ENCODE results near the gene RAVER2.
"Not testable (repeated sequence)": the region's sequence is repeated elsewhere in the genome, so short reads cannot be mapped to it uniquely, and the experiment has no call there.

Gene RAVER2

GRCh38 chr1:64748706-64749105 lies 3.8 kb downstream of the RAVER2 start:
- DNase-seq (ENCODE audit: low spot score): no peak

GRCh38 chr1:64750092-64750491 lies 5.2 kb downstream of the RAVER2 start:
- DNase-seq (ENCODE audit: low spot score): no peak

GRCh38 chr1:64750875-64751274 lies 6.0 kb downstream of the RAVER2 start:
- no peak for DNase-seq (ENCODE audit: low spot score)

- no peak for DNase-seq (ENCODE audit: low spot score)
These were observed 9.3 kb downstream of the RAVER2 start for GRCh38 chr1:64754173-64754572.

GRCh38 chr1:64755361-64755760 lies 10.5 kb downstream of the RAVER2 start:
- DNase-seq (ENCODE audit: low spot score): no peak

GRCh38 chr1:64756770-64757169 lies 11.9 kb downstream of the RAVER2 start:
- DNase-seq (ENCODE audit: low spot score): no peak

GRCh38 chr1:64757213-64757612 lies 12.3 kb downstream of the RAVER2 start:
- DNase-seq (ENCODE audit: low spot score): no peak

- no peak for DNase-seq (ENCODE audit: low spot score)
These were observed 13.4 kb downstream of the RAVER2 start for GRCh38 chr1:64758233-64758632.

- no peak for DNase-seq (ENCODE audit: low spot score)
These were observed 15.1 kb downstream of the RAVER2 start for GRCh38 chr1:64759968-64760367.

- DNase-seq (ENCODE audit: low spot score): no peak
These were observed 20.1 kb downstream of the RAVER2 start for GRCh38 chr1:64765012-64765411.

GRCh38 chr1:64765826-64766225 lies 21.0 kb downstream of the RAVER2 start:
- DNase-seq (ENCODE audit: low spot score): no peak

GRCh38 chr1:64766429-64766828 lies 21.6 kb downstream of the RAVER2 start:
- DNase-seq (ENCODE audit: low spot score): no peak

GRCh38 chr1:64769482-64769881 lies 24.6 kb downstream of the RAVER2 start:
- DNase-seq (ENCODE audit: low spot score): no peak

- no peak for DNase-seq (ENCODE audit: low spot score)
These were observed 25.1 kb downstream of the RAVER2 start for GRCh38 chr1:64769971-64770370.

GRCh38 chr1:64773306-64773705 lies 28.4 kb downstream of the RAVER2 start:
- DNase-seq (ENCODE audit: low spot score): not testable (repeated sequence)

- no peak for DNase-seq (ENCODE audit: low spot score)
These were observed 30.2 kb downstream of the RAVER2 start for GRCh38 chr1:64775113-64775512.

GRCh38 chr1:64782044-64782443 lies 37.2 kb downstream of the RAVER2 start:
- not testable (repeated sequence) for DNase-seq (ENCODE audit: low spot score)

GRCh38 chr1:64782848-64783247 lies 38.0 kb downstream of the RAVER2 start:
- not testable (repeated sequence) for DNase-seq (ENCODE audit: low spot score)

- no peak for DNase-seq (ENCODE audit: low spot score)
These were observed 46.1 kb downstream of the RAVER2 start for GRCh38 chr1:64790832-64791487.

- no peak for DNase-seq (ENCODE audit: low spot score)
These were observed 54.0 kb downstream of the RAVER2 start for GRCh38 chr1:64798872-64799271.

- no peak for DNase-seq (ENCODE audit: low spot score)
These were observed 57.1 kb downstream of the RAVER2 start for GRCh38 chr1:64801851-64802523.

- no peak for DNase-seq (ENCODE audit: low spot score)
These were observed 64.4 kb downstream of the RAVER2 start for GRCh38 chr1:64809309-64809708.

GRCh38 chr1:64810001-64810400 lies 65.1 kb downstream of the RAVER2 start:
- no peak for DNase-seq (ENCODE audit: low spot score)

- DNase-seq (ENCODE audit: low spot score): no peak
These were observed 66.3 kb downstream of the RAVER2 start for GRCh38 chr1:64811131-64811530.

All from CD4-positive, alpha-beta T cell treated with Interleukin-15 for 4 hours (primary cell).